Esophagus squamous epithelium (tissue), 5 donors: Measurements from ENCODE around the gene CACNA1D. TPM values are rescaled to one million over a fixed set of nuclear protein-coding genes. Genes with fewer than 3 reads are reported as not detected.

Source experiments
- DNase-seq: peaks from one replicate; lab custom pipeline; 2025; lab: John Stamatoyannopoulos, UW
- H3K27ac ChIP-seq, 4 donors: fragments of 200-600 bp; sonication (generic); one replicate each; pipeline ENCODE4 v1.5.1; 2016 to 2019; ENCODE audit warnings: mild to moderate bottlenecking in 1 of 4
- H3K27me3 ChIP-seq, 4 donors: fragments of 200-600 bp; sonication (generic); 1 replicate in 3 of 4; 2 replicates in 1 of 4; pipeline versions ENCODE4 v1.5.1 to v1.6.0; 2017 to 2021; ENCODE audit warnings: antibody characterized with exemption in 1 of 4
- H3K36me3 ChIP-seq, 3 donors: fragments of 200-600 bp; sonication (generic); one replicate each; pipeline ENCODE4 v1.5.1; 2016 to 2019
- H3K4me1 ChIP-seq, 3 donors: fragments of 200-600 bp; sonication (generic); one replicate each; pipeline ENCODE4 v1.5.1; 2017 to 2019
- H3K4me3 ChIP-seq, 4 donors: fragments of 200-600 bp; sonication (generic); 1 replicate in 3 of 4; 2 replicates in 1 of 4; pipeline ENCODE4 v1.5.1; 2016 to 2019; ENCODE audit warnings: mild to moderate bottlenecking in 2 of 4, moderate library complexity in 1 of 4
- H3K9me3 ChIP-seq, 3 donors: fragments of 200-600 bp; sonication (generic); one replicate each; pipeline ENCODE4 v1.5.1; 2016 to 2019
- POLR2A ChIP-seq, 4 donors: fragments of 450-650 bp; IDR thresholded peaks; one replicate each; pipeline ENCODE4 v1.6.1; 2017; ENCODE audit warnings: antibody characterized with exemption in 4 of 4, mild to moderate bottlenecking in 4 of 4, moderate library complexity in 3 of 4
- WGBS, 2 donors: methylation state at CpG; one replicate each; pipeline ENCODE4 v1.1.5; 2018; 5-methylcytosine and 5-hydroxymethylcytosine counted together
- intact Hi-C: fragments of 100-400 bp; cut with DNase I; formaldehyde crosslinking; loops from one replicate; pipeline ENCODE4 v1.15.0; 2022
- total RNA-seq, 4 donors: library from RNA; depleted of rRNA; stranded (reverse); fragments of >200 nt; gene quantifications; one replicate each; pipeline ENCODE4 v1.1.0, GENCODE V29; 2016
- TF ChIP-seq, protein P1 (sequence below), 6 experiments: fragments of 450-650 bp in 4 of 6; fragments of 200-600 bp in 2 of 6; sonication (generic) in 2 of 6; IDR thresholded peaks; one replicate each; pipeline ENCODE4 v1.5.1; 2016 to 2019; ENCODE audit warnings: antibody characterized with exemption in 6 of 6, mild to moderate bottlenecking in 4 of 6, moderate library complexity in 4 of 6
- donor health status: DM: yes; HTN: yes; CAD: no.

Gene CACNA1D
- total RNA-seq, 4 donors from 2014 or later: 0.56 to 4.5 (median 3.1) TPM

DNA sequence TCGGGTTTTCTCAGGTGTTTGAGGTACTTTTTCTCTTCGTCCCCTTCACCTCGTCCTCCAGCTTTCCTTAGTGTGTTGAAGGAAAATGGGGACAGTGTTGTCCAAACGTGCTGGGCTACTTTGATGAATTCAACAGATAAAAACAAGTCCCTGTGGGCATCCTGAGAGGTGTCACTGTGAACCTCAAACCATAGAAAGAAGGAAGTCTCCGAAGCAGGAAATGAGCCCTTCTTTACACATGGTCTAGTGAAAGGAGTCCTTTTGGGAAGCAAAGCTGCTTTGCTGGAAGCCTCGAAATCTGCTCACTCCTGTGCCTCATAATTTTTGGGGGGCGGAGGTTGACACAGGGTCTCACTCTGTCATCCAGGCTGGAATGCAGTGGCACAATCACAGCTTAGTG, 362.6 kb downstream of the CACNA1D start:
- 77 to 91% methylated on average over 7 of the region's 7 CpGs for WGBS, 2 donors
- H3K4me1 ChIP-seq: no peaks in the 10 kb centered on the region
- H3K4me3 ChIP-seq: no peak overlapping the region
- TF ChIP-seq, protein P1, sequence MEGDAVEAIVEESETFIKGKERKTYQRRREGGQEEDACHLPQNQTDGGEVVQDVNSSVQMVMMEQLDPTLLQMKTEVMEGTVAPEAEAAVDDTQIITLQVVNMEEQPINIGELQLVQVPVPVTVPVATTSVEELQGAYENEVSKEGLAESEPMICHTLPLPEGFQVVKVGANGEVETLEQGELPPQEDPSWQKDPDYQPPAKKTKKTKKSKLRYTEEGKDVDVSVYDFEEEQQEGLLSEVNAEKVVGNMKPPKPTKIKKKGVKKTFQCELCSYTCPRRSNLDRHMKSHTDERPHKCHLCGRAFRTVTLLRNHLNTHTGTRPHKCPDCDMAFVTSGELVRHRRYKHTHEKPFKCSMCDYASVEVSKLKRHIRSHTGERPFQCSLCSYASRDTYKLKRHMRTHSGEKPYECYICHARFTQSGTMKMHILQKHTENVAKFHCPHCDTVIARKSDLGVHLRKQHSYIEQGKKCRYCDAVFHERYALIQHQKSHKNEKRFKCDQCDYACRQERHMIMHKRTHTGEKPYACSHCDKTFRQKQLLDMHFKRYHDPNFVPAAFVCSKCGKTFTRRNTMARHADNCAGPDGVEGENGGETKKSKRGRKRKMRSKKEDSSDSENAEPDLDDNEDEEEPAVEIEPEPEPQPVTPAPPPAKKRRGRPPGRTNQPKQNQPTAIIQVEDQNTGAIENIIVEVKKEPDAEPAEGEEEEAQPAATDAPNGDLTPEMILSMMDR (IDR thresholded peaks at IDR 0.05): no peak
- TF ChIP-seq POLR2A (IDR thresholded peaks at IDR 0.05): no peak
- intact Hi-C loops: no loop called here
- no peak for DNase-seq
- peaks cover 0 to 4% (median 0%) of the 10 kb centered on the region in 4 donors for H3K27me3 ChIP-seq
- H3K36me3 ChIP-seq: peaks cover 0 to 35% (median 0%) of the 10 kb centered on the region in 3 donors
- no peaks in the 10 kb centered on the region for H3K9me3 ChIP-seq
- no peak overlapping the region for H3K27ac ChIP-seq

DNA sequence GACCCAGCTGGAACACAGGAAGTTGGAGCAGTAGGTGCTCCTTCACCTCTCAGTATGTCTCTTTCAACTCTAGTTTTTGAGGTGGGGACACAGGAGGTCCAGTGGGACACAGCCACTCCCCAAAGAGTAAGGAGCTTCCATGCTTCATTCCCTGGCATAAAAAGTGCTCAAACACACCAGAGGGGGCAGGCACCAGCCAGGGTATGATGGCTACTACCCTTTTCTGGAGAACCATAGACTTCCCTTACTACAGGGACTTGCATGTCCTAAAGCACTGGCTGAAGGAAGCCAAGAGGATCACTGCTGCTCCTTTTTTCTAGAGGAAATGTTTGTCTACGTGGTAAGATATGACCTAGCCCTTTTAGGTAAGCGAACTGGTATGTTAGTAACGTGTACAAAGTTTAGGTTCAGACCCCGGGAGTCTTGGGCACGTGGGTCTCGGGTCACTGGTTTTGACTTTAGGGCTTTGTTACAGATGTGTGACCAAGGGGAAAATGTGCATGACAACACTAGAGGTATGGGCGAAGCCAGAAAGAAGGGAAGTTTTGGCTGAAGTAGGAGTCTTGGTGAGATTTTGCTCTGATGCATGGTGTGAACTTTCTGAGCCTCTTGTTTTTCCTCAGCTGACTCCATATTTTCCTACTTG, 363.8 kb downstream of the CACNA1D start:
- DNase-seq: no peak
- no peaks in the 10 kb centered on the region for H3K9me3 ChIP-seq
- TF ChIP-seq POLR2A (IDR thresholded peaks at IDR 0.05): no peak
- TF ChIP-seq, protein P1 (IDR thresholded peaks at IDR 0.05): no peak
- intact Hi-C loops: no loop called here
- no peak overlapping the region for H3K4me3 ChIP-seq
- no peaks in the 10 kb centered on the region for H3K27me3 ChIP-seq
- H3K4me1 ChIP-seq: no peaks in the 10 kb centered on the region
- H3K27ac ChIP-seq: no peak overlapping the region
- H3K36me3 ChIP-seq: peaks cover 0 to 47% (median 0%) of the 10 kb centered on the region in 3 donors
- 77 to 85% methylated on average over 6 to 7 of the region's 7 CpGs for WGBS, 2 donors

DNA sequence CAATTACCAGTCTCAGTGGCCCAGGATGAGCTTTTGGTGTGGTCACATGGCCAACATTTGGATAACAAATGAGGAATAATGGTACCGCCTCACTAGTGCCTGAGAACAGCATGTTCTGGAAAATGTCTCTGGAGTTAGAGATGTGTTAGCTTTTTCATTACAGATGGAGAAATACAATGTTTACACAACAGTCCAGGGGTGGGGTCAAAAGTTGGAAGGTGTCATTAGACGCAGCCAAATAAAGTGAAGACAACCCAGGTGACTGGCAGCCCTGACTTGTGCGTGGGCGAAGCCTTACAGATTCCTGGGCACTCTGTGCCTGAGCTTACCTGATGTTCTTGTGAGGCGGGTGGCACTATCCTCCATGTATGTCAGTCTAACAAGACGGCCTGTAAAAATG, 364.8 kb downstream of the CACNA1D start:
- WGBS, 2 donors: 97 to 98% methylated on average over 6 of the region's 6 CpGs
- no peak for TF ChIP-seq POLR2A (IDR thresholded peaks at IDR 0.05)
- TF ChIP-seq, protein P1 (IDR thresholded peaks at IDR 0.05): no peak

DNA sequence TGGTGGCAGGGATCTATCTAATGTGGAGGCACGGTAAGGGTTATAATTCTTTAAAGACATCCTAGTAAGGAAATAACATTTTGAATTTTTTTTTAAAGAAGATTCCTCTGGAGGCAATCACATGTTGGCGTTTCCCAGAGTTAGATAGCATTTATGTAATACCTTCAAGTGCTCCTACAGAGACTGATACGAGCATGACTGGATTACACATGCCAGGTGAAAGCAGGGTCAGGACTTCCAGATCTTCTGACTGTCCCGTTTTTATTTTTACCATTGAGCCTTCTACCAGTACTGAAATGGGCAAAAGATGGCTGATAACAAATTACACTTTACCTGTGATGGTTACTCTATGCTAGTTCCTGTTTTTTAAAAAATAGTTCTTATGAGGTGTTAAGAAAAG, 365.8 kb downstream of the CACNA1D start:
- H3K9me3 ChIP-seq: no peaks in the 10 kb centered on the region
- no peak overlapping the region for H3K4me3 ChIP-seq
- H3K27ac ChIP-seq: no peak overlapping the region
- intact Hi-C loops: no loop called here
- 75 to 81% methylated on average over 4 of the region's 4 CpGs for WGBS, 2 donors
- no peaks in the 10 kb centered on the region for H3K4me1 ChIP-seq
- H3K36me3 ChIP-seq: peaks cover 0 to 67% (median 15%) of the 10 kb centered on the region in 3 donors
- no peak for TF ChIP-seq POLR2A (IDR thresholded peaks at IDR 0.05)
- TF ChIP-seq, protein P1 (IDR thresholded peaks at IDR 0.05): no peak
- H3K27me3 ChIP-seq: no peaks in the 10 kb centered on the region
- DNase-seq: no peak

More for the DNA sequence above, 364.8 kb downstream of the CACNA1D start:
- no peaks in the 10 kb centered on the region for H3K9me3 ChIP-seq
- no peak overlapping the region for H3K4me3 ChIP-seq
- no peaks in the 10 kb centered on the region for H3K4me1 ChIP-seq
- no peak overlapping the region for H3K27ac ChIP-seq
- intact Hi-C loops: no loop called here
- peaks cover 0 to 57% (median 6%) of the 10 kb centered on the region in 3 donors for H3K36me3 ChIP-seq
- no peak for DNase-seq
- no peaks in the 10 kb centered on the region for H3K27me3 ChIP-seq

DNA sequence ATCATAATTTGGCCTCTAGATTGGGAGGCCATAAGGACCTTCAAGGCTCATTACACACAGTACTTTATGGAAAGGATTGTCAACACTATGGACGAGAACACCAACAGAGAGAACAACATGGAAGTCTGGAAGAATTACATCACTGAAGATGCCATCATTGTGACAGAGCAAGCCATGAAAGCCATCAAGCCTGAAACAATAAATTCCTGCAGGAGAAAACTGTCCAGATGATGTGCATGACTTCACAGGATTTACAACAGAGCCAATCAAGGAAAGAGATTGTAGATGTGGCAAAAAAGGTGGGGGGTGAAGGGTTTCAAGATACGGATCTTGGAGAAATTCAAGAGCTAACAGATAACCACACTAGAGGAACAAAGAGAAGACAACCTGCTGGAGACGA, 367.8 kb downstream of the CACNA1D start:
- no peak overlapping the region for H3K4me3 ChIP-seq
- no peak for TF ChIP-seq POLR2A (IDR thresholded peaks at IDR 0.05)
- no peak overlapping the region for H3K27ac ChIP-seq
- no peaks in the 10 kb centered on the region for H3K9me3 ChIP-seq
- H3K36me3 ChIP-seq: peaks cover under 1 to 87% (median 16%) of the 10 kb centered on the region in 3 donors
- no peak for DNase-seq
- no peaks in the 10 kb centered on the region for H3K27me3 ChIP-seq
- H3K4me1 ChIP-seq: no peaks in the 10 kb centered on the region
- 88 to 93% methylated on average over 3 of the region's 3 CpGs for WGBS, 2 donors
- intact Hi-C loops: no loop called here
